ENCODE data around the gene AK5. TPM values are rescaled to one million over a fixed set of nuclear protein-coding genes. Genes with fewer than 3 reads are reported as not detected.

AK5 gene
- total RNA-seq, 1 experiment from 2014 or later, result 426 TPM

DNA sequence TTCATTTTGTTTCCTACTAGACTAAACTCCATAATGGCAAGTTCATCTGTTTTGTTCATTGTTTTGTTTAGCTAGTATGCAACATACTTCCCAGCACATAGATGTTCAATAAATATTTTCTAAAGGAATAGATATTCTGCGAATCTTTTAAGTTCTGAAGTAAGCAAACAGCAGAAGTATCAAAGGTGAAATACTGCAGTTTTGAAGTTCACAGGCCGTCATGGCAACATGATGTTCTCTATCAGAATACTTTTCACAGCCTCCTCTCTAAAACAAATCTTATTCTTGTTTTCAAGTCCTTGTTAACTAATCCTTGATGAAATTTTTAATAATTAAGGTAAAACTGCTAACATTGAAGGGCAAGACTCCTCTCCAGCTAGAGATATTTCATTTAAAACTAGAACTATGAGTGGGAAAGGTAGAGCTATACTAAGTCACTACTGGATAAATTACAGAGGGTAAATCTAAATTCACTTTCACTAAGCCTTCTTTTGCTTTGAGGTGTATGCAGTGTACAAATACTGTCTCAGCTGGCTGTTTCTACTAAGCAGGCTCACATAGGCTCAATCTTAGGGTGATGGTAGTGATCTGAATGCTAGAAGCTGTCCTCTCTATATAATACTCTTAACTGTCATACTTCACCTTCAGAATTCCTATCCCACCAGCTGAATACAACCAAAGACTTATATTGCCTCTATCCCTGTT, 303.9 kb downstream of the AK5 start:
- DNase-seq (ENCODE audit: low read depth), result no peak

DNA sequence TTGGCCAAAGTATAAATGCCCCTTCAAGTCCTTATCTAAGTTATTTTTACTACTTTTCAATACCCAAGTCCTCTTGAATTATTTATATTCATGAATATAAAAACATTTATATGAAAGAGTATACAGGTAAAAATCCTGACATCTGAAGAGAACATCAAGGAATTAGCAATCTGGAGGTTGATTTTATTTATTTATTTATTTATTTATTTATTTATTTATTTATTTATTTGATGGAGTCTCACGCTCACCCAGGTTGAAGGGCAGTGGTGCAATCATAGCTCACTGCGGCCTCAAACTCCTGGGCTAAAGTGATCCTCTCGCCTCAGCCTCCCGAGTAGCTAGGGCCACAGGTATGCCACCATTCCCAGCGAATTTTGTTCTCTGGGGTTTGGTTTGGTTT, 307.4 kb downstream of the AK5 start:
- no peak for DNase-seq (ENCODE audit: low read depth)

- DNase-seq (ENCODE audit: low read depth), result no peak
Measured at GRCh38 chr1:77590651-77591050, 308.8 kb downstream of the AK5 start.

GRCh38 chr1:77592906-77593305, 311.1 kb downstream of the AK5 start:
- DNase-seq (ENCODE audit: low read depth), result no peak

DNA sequence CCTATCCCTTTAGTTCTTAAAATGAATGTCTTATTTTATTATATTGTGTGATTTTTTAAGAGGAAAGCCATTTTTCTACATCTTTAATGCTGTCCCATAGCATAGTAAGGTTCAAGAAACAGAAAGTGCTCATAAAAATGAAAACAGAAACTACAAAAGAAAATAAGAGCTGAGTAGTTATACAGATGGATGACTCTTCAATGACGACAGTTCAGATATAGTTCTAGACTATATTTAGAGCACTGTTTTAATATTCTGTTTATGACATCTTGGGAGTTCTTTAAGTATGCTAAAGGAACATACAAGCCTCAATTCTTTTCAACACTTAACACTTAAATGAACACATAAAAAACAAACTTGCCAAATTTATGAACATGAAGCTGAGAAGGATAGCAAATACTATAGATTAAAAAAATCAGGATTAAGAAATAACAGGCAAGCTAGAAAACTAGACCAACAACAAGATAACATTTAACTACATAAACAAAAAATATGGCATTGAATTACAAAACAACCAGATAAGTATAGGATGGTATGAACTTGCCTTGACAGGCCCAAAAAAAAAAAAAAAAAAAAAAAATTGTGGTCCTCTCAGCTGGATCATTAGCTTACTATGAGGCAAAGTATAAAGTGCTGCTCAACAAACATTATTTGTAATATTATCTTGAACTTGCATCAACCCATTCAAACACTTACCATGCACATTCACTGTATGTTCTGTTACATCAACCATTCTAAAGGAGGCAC, 312.7 kb downstream of the AK5 start:
- no peak for DNase-seq (ENCODE audit: low read depth)

GRCh38 chr1:77597310-77597709, 315.5 kb downstream of the AK5 start:
- DNase-seq (ENCODE audit: low read depth), result no peak

DNA sequence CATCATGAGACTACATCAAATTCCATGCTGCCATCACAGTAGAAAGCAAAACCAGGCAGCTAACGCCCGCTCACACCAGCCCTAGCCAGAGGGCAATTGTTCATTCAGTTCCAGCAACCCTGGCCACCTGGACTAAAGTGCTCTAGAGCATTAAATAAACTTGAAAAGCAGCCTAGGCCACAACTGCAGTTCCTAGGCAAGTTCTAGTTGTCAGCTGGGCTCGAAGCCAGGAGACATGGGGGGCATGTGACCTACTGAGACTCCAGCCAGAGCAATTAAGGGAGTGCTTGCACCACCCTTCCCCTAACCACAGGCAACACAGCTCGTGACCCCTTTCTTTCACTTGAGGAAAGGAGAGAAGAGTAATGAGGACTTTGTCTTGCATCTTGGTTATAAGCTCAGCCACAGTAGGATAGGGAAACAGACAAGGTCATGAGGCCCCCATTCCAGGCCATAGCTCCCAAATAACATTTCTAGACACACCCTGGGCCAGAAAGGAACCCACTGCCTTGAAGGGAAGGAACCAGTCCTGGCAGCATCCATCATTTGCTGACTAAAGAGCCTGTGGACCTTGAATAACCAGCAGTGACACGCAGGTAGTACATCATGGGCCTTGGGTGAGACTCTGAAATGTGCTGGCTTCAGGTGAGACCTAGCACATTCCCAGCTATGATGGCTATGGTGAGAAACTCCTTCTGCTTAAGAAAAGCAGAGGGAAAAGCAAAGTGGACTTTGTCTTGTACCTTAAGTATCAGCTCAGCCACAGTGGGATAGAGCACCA, 323.6 kb downstream of the AK5 start:
- peak; percentile 61 for DNase-seq (ENCODE audit: low read depth)

DNA sequence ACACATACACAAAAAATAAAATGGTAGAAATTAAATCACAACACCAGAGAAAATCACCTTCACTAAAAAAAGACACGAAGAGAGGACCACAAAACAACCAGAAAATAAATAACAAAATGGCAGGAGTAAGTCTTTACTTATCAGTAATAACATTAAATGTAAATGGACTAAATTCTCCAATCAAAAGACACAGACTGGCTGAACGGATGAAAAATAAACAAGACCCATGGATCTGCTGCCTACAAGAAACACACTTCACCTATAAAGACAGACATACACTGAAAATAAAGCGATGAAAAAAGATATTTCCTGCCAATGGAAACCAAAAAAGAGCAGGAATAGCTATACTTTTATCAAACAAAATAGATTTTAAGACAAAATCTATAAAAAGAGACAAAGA, 327.1 kb downstream of the AK5 start:
- no peak for DNase-seq (ENCODE audit: low read depth)

Other genes with a start within 250 kb of the AK5 start
- gene PIGK, start 62.6 kb upstream of the AK5 start, total RNA-seq (2014; rRNA removed), result 46.2 and 53.7 TPM in 2 replicates